Chondrocyte (in vitro differentiated cells): ENCODE measurements around the gene ZDHHC7. TPM values are rescaled to one million over a fixed set of nuclear protein-coding genes. Genes with fewer than 3 reads are reported as not detected.

ENCODE experiments used
- DNase-seq: peaks from one replicate; pipeline ENCODE4 v3.0.0; 2021; ENCODE audit warnings: mixed read lengths, low spot score
- H3K27ac Mint-ChIP-seq: one replicate; pipeline ENCODE4 v1.8.0; 2021; ENCODE audit warnings: mild to moderate bottlenecking, moderate library complexity, mixed read lengths; ENCODE audit not compliant: unreplicated experiment
- H3K27me3 Mint-ChIP-seq: 2 replicates; pipeline ENCODE4 v1.8.0; 2021; ENCODE audit warnings: low read depth, mixed read lengths
- H3K36me3 Mint-ChIP-seq: 2 replicates; pipeline ENCODE4 v1.8.0; 2021; ENCODE audit warnings: low read depth, mixed read lengths
- H3K4me1 Mint-ChIP-seq: 2 replicates; pipeline ENCODE4 v1.8.0; 2021; ENCODE audit warnings: low read depth, mild to moderate bottlenecking, mixed read lengths
- H3K4me3 Mint-ChIP-seq: one replicate; pipeline ENCODE4 v1.8.0; 2021; ENCODE audit warnings: mild to moderate bottlenecking, moderate library complexity, mixed read lengths; ENCODE audit not compliant: unreplicated experiment
- H3K9me3 Mint-ChIP-seq: 2 replicates; pipeline ENCODE4 v1.8.0; 2021; ENCODE audit warnings: low read depth, mixed read lengths
- CTCF ChIP-seq: fragments of 200-600 bp; sonication (generic); IDR thresholded peaks from 2 replicates; pipeline ENCODE4 v1.5.0; 2021; ENCODE audit warnings: antibody characterized with exemption, mild to moderate bottlenecking, moderate library complexity
- total RNA-seq: library from RNA; stranded (reverse); gene quantifications from 3 replicates; pipeline ENCODE4 v1.2.1, GENCODE V29; 2021

ZDHHC7 gene
- total RNA-seq, 1 donor from 2014 or later, result 50.2 TPM

GRCh38 chr16:85051683-85052082, 40.3 kb upstream of the ZDHHC7 start:
- no peak overlapping the region for H3K4me3 Mint-ChIP-seq
- DNase-seq, result no peak
- H3K4me1 Mint-ChIP-seq, result peaks cover 17% of the 10 kb centered on the region
- H3K27me3 Mint-ChIP-seq, result peaks cover under 1% of the 10 kb centered on the region
- no peak overlapping the region for H3K27ac Mint-ChIP-seq
- peaks cover 2% of the 10 kb centered on the region for H3K36me3 Mint-ChIP-seq
- TF ChIP-seq CTCF, result no peak
- H3K9me3 Mint-ChIP-seq, result no peaks in the 10 kb centered on the region

- Mint-ChIP-seq H3K36me3 (peaks cover 2% of the 10 kb centered on the region), H3K27ac (no peak overlapping the region), H3K4me1 (peaks cover 17% of the 10 kb centered on the region), H3K9me3 (no peaks in the 10 kb centered on the region), H3K4me3 (no peak overlapping the region), H3K27me3 (peaks cover 2% of the 10 kb centered on the region)
- DNase-seq, result no peak
- TF ChIP-seq CTCF, result no peak
Measured at GRCh38 chr16:85051067-85051581, 39.8 kb upstream of the ZDHHC7 start.

- Mint-ChIP-seq H3K4me1 (peaks cover 6% of the 10 kb centered on the region), H3K27ac (no peak overlapping the region), H3K36me3 (peaks cover 2% of the 10 kb centered on the region), H3K27me3 (peaks cover 2% of the 10 kb centered on the region), H3K4me3 (no peak overlapping the region), H3K9me3 (no peaks in the 10 kb centered on the region)
- TF ChIP-seq CTCF, result no peak
- no peak for DNase-seq
Measured at GRCh38 chr16:85049706-85050305, 38.5 kb upstream of the ZDHHC7 start.

GRCh38 chr16:85048921-85049562, 37.7 kb upstream of the ZDHHC7 start:
- Mint-ChIP-seq H3K27me3 (peaks cover 2% of the 10 kb centered on the region), H3K9me3 (no peaks in the 10 kb centered on the region), H3K4me1 (peaks cover 6% of the 10 kb centered on the region), H3K4me3 (no peak overlapping the region), H3K36me3 (peaks cover 3% of the 10 kb centered on the region), H3K27ac (no peak overlapping the region)
- TF ChIP-seq CTCF, result no peak
- DNase-seq, result no peak

GRCh38 chr16:85047867-85048455, 36.6 kb upstream of the ZDHHC7 start:
- no peak for DNase-seq
- Mint-ChIP-seq H3K4me3 (no peak overlapping the region), H3K9me3 (no peaks in the 10 kb centered on the region), H3K36me3 (peaks cover 4% of the 10 kb centered on the region), H3K27me3 (peaks cover 2% of the 10 kb centered on the region), H3K4me1 (peaks cover 6% of the 10 kb centered on the region), H3K27ac (no peak overlapping the region)
- no peak for TF ChIP-seq CTCF
